ENCODE data around the gene ATP5F1D. TPM values are rescaled to one million over a fixed set of nuclear protein-coding genes. Genes with fewer than 3 reads are reported as not detected.

Gene ATP5F1D
- total and polyA plus RNA-seq, 2 of the 13 experiments (the other 11 are each of a cell fraction or from before 2014, with no cell fraction given) = 39.4 to 78.7 TPM

- TF ChIP-seq RXRA (CRISPR knock-in tag; IDR thresholded peaks at IDR 0.05) (0 out of 2 replicates have a peak, but pooled peaks have one; percentile 21), ZBTB33 (CRISPR knock-in tag; IDR thresholded peaks at IDR 0.05) (0 out of 2 replicates have a peak, but pooled peaks have one; percentile 2), ZSCAN21 (CRISPR knock-in tag; IDR thresholded peaks at IDR 0.05; ENCODE audit: borderline replicate concordance) (no peak), ARID4A (CRISPR knock-in tag; IDR thresholded peaks at IDR 0.05; ENCODE audit: borderline replicate concordance) (peak; percentile 48; the same call in 1 of the 2 replicates), ARID3A (IDR thresholded peaks at IDR 0.05; ENCODE audit: low read depth, low read length) (no peak), ZBTB7B (CRISPR knock-in tag; IDR thresholded peaks at IDR 0.05) (peak; percentile 30; the same call in 1 of the 2 replicates)
These were observed 1.5 kb upstream of the ATP5F1D start (continued) for GRCh38 chr19:1239796-1240737.

All from HepG2 (cell line).